HG03571 (cell line): Measurements from ENCODE around the gene RBMS2.

Experiments
- ATAC-seq: cut with Tn5 transposase; IDR thresholded peaks from one replicate; pipeline ENCODE4 v1.9.1; 2021; ENCODE audit not compliant: unreplicated experiment

RBMS2 gene

DNA sequence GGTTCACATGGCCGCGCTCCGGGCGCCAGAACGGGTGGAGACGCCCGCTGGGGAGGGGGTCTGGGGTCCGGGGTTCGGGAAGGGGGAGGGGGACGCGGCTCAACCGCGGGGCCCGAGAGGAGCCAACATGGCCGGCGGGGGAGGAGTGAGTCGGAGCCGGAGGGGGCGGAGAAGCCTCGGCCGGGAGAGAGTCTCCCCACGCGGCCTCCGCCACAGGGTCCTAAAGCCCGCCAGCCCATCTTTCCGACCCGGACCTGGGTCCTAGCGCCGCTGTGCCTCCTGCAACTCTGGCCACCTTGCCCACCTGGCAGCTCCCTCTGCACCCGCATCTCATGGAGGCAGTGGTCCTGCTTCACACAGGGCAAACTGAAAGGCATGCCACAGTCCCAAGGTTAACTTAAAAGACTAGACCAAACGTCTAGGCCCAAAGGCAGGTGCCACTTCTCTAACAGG is 108.6 kb downstream of the RBMS2 start, which contains the start of gene BAZ2A:
Gene BAZ2A (minus strand): TSS at position 147 of the 453 bp plus-strand sequence. CDS start 12,796 bp downstream, outside the sequence.
- peak; percentile 54 for ATAC-seq

DNA sequence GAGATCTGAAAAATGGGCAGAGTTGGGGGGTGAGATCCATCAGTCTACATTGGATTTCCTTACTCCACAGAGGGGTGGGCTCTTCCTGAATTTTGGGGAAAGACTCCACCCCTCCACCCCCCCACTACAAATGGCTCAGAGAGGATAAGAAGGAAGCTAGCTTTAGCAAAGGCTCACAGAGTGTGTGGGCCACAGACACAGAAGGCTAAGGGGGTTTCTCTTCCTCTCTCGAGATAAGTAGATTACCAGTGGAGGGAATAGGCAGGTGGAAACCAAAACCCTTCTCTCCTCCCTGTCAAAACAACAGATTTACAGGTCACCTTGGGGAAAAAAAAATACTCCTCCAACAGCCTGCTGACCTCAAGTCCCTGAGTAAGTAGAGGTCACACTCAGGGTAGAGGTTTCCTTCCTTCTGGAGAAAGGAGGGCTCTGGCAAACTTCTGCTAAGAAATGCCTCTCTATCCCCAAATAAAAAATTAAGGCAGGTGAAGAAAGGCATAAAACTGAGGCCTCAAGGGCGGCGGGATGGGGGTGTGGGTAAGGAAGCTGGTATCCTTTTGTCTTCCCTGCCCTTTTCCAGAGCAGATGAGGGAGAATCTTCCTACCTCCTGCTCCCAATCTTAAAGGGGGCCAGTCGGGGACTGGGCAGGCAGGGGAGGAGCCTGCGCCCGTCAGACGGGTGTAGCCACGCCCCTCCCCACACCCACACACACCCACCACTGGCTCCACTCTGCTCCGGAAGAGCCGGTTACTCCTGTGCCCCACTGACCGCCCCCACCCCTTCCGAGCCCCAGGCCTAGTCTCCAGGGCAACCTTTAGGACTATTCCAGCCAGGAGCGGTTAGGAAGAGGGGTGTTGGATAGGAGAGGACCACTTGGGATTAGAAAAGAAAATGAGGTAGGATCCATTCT is 110.4 kb downstream of the RBMS2 start:
- no peak for ATAC-seq

DNA sequence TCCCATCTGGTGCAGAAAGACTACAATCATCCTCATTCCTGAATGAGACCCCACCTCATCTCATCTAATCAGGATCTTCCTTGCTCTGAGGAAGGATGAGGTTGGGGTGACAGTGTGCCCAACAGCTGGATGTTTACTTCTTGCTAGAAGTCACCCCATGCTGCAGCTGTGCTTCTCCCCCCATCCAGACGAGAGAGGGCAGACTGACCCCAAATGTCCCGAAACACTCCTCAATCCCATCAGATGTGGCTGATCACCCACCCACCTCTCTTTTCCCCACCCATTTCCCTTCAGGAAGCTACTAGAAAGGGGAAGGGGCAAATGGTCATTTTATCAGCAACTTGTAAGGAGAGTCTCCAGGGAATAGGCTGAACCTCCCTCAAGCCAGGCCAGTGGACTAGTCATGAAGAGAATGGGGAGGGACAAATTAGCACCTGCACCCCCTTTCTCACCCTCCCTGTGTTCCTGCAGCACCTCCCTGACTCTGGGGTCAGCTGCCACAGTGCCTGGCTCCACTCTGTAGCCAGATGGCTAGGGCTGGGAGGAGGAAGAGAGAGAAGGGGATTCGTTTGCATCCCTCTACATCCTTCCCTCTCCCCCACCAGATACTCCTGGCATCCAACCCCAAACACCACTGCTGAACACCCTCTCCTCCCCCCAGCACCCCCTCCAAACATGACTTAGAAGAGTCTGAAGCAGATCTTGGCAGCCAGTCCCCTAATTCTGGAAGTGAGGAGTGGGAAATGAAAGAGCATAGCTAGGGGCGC is 111.3 kb downstream of the RBMS2 start:
- ATAC-seq = no peak

DNA sequence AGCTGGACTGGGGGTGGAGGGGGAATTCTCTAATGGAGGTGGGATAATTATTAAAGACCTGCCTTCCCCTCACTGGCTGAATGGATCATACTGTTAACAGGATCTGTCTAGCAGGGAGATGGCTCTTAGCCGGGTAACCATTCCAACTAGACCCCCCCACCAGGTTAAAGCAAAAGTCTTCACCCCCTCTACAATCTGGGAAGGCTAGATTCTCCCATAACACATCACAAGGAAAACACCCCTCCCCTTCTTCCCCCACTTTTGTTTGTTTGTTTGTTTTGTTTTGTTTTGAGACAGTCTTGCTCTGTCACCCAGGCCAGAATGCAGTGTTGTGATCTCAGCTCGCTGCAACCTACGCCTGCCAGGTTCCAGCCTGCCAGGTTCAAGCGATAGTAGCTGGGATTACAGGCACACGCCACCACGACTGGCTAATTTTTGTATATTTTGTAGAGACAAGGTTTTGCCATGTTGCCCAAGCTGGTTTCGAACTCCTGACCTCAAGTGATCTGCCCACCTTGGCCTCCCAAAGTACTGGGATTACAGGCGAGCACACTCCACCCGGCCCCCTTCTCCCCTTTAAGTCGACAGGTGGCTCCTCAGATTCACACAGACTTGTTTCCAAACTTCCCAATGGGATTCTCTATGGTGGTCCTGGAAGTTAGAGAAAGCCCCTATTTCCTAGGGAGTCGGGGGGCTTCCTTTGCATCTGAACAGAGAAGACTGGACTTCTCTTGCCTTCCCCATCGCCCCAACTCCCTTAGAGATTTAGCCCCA is 112.0 kb downstream of the RBMS2 start:
- no peak for ATAC-seq

DNA sequence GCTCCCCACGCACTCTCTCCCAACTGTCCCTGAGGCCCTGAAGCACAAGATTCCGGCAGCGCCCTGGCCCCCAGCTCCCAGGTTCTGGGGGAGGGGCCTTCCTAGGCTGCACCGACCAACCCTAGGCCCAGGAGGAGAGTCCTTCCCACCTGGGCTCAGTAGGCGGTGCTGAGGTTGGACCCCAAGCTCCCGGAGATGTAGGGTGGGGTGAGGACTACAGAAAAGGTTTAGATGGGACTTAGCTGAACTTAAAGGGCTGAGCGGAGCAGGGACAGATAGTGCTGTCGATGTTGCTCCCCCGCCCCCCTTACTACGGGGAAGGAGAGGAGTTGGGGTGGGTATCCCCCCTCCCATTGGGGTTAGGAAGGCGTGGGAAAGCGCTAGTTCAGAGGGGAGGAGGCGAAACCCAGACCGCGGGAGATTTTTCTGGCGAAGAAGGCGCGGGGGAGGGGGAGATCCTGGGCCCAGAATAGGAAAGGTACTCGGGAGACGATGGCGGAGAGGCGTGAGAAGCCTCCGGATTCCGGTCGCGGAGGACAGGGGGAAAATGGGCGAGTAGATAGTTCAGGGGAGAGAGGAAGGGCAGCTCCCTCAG is 112.7 kb downstream of the RBMS2 start:
- no peak for ATAC-seq

DNA sequence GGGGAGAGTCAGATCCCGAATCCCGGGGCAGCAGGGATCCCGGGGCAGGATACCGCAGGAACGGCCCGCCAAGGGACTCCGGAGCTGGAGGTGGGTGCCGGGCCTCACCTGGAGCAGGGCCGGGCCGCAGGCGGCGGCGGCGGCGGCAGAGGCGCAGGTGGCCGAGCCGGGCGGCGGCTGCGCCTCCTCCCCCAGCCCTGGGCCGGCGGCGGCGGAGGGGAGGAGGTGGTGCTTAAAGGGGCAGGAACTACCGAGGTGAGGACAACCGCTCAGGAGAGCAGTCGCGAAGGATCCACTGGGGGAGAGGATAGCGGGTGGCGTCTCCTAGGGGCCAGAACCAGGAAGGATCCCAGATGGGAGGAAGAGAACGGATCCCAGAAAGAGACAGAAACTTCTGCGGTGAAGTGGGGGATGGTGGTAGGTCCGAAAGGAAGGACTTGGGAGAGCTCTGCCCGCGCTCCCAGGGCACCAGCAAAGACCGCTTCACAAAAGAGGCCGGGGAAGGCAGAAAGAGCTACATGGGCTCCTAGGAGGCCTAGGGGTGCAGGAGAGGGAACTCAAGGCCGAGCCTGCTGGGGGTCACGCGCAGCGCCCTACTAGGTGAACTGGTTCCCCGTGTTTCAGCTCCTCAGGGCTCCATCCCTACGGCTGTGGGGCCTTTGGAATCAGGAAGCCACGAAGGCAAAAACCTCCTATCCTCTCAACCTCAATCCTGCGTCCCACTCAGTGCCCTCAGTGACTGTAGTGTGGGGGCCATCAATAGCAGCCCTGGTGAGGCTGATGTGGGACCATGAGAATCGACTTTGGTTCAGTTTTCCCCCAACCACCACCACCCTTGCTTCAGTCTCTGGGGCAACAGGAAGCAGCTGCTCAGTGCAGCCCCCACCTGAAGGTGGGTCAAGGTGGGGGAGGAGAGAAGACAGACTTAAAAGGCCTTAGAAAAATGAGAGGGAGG is 113.5 kb downstream of the RBMS2 start:
- peak; percentile 24 for ATAC-seq

DNA sequence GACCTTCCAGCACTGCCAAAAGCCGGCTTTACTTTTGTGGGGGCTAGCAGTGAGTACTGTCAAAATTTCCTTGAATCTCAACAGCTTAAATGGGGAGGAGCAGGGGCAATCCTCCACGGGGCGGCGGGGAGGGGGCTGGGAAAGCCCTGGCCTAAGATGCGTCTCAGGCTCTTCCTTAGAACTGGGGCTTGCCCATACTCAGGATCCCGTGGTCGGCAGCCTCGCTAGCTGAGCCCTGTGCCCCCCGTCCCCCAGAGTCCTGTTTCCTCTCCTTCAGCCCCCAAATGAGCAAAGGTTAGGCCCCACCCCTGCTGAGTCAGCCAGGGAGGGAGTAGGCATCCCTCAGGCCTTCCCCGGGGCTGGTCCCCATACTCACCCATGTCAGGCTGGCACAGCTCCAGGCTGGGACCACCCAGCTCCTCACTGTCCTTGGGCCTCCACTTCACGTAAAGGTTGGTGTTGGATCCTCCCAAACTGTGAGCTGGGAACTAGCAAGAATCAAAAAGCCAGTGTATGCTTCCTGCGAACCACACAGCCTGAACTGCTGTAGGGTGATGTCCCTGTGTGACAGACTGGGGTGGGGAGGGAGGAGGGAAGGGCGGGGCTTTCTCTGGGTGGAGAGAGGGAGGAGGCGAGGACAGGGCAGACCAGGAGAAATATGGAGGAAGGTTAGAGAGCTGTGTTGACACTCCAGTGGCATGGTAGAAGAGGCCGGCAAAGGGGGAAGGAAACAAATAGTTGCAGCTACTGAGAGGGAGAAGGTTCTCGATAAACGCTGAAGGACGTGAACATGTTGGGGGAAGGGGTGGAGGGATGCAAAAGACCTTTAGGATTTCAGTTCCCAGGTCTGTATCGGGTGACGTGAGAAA is 114.4 kb downstream of the RBMS2 start:
- peak; percentile 37 for ATAC-seq

DNA sequence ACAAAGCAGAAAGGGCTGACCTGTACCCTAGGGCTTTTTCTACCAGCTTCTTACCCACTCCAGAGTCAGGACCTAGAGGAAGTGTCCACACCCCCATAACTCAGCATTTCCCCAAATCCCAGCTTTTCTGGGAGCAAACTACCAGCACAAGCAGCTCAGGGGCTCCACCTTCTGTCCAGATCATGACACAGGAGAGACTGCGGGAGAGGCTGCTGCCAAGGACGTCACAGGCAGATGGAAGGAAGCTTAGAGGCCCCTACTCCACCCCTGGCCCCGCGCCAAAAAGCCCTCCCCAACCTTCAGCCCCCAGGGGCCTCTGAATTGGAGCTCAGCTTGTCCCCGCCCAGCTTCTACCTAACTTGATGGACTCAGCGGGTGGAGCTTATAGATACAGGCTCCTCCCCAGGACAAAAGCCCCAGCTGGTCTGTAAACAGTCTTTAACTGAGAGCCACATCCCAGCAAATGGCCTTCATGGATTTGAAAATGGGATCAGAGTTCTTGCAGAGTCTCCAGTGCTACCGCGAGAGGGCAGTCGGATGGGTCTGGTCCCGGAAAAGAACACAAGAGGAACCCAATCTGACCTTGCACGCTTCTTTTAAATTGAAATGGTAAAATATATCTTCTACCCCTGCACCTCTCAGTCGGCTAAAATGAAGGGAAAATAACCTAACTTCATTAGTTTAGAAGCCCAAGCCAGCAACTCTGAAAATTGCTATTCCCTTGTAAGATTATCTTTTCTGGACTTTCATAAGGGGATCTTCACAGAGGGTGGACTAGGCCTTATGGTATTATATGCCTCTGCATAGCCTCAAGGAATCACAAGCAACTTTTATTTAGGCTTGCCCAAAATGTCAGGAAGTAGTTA is 115.3 kb downstream of the RBMS2 start:
- peak; percentile 56 for ATAC-seq

DNA sequence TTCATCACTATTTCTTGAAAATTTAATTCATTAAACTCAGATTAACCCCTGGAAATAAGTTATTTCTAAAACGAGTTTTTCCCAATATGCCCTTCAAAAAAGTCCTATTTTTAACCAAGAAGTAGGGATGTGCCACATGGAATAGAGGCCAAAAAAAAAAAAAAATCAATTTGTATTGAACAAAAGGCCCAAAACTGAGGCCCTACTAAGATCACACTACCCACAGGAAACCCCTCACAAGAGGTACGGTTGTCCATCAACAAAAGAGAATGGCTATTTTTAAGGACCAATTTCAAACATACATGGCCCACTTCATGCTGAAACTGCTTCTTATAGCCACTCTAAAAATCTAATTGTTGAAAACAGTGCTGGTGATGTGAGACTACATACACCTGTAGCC is 116.0 kb downstream of the RBMS2 start:
- ATAC-seq = no peak

DNA sequence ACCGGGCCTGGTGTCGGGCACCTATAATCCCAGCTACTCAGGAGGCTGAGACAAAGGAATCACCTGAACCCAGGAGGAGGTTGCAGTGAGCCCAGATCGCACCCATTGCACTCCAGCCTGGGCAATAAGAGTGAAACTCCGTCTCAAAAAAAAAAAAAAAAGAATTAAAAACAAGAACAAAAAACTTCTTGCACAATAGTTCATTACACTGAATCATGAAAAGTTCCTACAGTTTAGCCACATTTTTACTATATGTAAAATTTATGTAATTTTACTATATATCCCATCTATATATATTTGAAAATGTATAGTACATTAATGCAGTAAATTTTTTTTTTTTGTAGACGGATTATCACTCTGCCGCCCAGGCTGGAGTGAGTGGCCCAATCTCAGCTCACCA is 119.6 kb downstream of the RBMS2 start:
- ATAC-seq = no peak

DNA sequence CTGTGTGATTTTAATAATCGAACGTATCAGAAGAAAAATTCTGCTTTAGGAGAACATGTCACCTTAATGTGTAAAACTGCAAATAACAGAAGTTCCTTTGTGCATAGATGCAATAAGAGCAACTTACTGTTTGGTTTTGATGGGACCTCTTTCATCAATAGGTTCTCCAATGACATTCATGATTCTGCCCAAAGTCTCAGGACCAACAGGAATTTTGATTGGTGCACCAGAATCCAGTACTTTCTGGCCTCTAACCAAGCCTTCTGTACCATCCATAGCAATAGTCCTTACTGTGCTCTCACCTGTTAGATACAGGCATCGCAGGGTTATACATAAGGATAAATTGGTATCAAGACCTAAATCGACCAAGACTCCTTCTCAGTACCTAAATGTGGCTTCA is 123.0 kb downstream of the RBMS2 start:
- ATAC-seq = no peak

DNA sequence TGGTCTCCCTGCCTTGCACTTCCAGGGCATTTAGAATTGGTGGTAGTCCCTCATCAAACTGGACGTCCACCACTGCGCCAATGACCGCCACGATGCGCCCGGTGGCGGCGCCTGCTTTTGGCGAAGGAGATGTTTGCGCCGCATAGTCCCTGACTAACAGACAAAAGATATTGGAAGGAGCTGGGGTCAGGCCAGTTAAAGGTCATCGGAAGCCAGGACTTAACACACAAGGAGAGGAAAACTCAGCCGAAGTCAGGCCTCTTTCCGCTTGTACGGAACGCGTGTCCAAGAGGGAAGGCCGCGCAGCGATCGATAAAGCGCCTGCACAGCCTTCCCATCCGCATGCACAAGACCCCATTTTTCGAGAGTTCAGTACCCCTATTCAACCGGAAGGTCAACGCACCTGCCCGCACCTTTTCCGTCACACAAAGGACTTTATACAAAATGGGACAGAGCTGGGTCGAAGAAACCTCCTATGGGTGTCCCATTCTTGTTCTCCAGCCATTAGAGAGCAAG is 123.6 kb downstream of the RBMS2 start:
- no peak for ATAC-seq
